Tibial nerve (tissue), 3 donors: Measurements from ENCODE around the gene ABLIM2.

Source experiments
- CTCF ChIP-seq, 5 experiments: fragments of 200-600 bp in 3 of 5; fragments of 450-650 bp in 2 of 5; sonication (generic) in 3 of 5; IDR thresholded peaks; one replicate each; pipeline ENCODE4 v1.5.1; 2016 to 2019; ENCODE audit warnings: antibody characterized with exemption in 5 of 5, mild to moderate bottlenecking in 3 of 5, moderate library complexity in 2 of 5
- POLR2A ChIP-seq, 2 donors: fragments of 450-650 bp; IDR thresholded peaks; one replicate each; pipeline ENCODE4 v1.6.1; 2017; ENCODE audit warnings: antibody characterized with exemption in 2 of 2, mild to moderate bottlenecking in 2 of 2, moderate library complexity in 2 of 2

DNA sequence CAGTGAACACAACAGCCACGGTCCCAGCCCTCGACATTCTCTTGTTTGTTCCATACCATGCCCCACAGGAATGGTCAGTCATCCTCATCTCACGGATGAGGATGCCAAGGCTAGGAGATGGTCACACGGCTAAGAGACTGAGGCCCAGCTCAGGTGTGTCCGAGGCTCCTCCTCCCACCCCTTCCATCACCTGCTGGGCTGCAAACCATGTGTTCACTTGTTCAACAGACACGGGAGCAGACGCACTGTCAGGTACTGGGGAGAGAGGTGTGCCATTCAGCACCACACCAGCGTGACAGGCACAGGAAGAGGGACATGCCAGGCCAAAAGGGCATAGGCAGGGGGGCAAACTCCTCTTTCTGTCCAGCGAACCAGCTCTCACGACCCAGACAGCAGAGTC lies 45.9 kb downstream of the ABLIM2 start:
- TF ChIP-seq CTCF (IDR thresholded peaks at IDR 0.05) (no peak), POLR2A (IDR thresholded peaks at IDR 0.05) (no peak)
